NCI-H774 (cell line): ENCODE results near the gene ARPIN.
"Not testable (repeated sequence)": the region's sequence is repeated elsewhere in the genome, so short reads cannot be mapped to it uniquely, and the experiment has no call there.

Experiments used
- DNase-seq: peaks from one replicate; lab custom pipeline; 2025; lab: John Stamatoyannopoulos, UW

The ARPIN gene

DNA sequence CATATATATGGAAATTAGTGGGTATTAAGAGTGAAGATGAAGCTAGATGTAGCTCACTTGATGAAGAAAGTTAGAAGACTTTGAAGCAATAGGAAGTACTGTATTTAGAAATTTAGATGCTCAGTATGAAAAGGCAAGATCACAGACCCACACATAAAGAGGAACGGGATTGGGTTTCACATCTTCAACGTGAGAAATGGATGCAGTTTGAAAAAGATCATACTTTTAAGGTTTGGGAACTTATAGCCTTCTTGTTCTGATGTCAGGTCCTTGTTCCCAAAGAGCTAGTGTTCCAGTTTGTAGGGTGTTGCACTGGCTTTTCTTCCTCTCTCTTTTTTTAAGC is 35.7 kb downstream of the ARPIN start:
- DNase-seq: no peak

- no peak for DNase-seq
These were observed 36.2 kb downstream of the ARPIN start for GRCh38 chr15:89876396-89877082.

DNA sequence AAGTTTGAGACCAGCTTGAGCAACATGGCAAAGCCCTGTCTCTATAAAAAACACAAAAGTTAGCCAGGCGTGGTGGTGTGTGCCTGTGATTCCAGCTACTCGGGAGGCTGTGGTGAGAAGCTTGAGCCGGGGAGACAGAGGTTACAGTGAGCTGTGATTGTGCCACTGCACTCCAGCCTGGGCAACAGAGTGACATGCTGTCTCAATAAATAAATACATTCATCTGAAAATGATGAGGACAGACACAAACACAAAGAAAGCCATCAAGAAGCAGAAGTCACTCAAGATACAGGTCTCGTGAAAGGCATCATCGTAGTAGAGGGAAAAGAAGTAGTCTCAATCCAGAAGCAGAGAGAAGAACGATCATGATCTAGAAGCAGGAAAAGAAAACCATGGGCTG is 37.0 kb downstream of the ARPIN start:
- no peak for DNase-seq

DNA sequence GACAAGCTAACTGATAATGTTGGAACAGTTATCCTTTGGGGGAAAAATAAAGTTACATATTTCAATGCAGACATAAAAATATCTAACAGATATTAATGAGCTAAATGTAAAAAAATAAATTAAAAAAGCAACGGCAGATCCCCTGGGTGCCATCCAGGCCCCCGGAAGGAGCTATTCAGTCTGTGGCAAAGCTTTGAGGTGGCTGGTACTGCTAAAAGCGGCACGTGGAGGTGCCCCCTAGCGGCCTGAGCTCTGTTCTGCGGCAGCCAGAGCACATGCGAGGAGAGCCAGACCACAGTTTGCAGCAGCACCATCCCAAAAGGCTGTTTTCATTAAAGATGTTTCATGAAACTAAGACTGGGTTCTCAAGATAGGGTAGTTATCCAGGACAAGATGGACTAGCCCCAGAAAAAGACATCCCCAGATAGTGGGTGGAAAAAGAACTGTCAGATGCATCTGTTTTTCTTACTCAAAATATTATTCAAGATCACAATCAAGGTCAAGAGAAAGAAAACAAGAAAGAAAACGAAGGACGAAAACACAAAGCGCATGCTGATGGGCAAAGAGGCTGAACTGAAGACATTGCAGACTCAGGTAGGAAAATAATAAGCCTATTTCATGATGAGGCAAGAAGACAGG is 37.7 kb downstream of the ARPIN start:
- peak; percentile 55 for DNase-seq

- no peak for DNase-seq
These were observed 42.0 kb downstream of the ARPIN start for GRCh38 chr15:89870688-89871288.

DNA sequence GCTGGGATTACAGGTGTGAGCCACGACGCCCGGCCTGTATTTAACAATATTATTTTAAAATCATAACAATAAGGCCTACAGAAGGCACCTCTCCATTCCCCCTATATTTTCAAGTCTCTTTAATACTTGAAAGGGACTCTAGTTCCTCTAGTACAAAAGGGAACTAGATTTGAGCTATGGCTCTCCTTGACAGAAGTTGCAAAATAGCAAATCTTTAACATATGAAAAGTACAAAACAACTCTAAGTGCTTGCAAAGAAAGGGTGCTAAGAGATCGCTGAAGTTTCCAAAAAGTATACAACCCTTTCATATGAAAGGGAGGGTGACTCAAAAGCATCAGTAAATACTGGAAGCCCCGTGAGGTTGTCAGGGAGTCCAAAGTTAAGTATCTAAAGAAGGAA is 42.7 kb downstream of the ARPIN start:
- no peak for DNase-seq

DNA sequence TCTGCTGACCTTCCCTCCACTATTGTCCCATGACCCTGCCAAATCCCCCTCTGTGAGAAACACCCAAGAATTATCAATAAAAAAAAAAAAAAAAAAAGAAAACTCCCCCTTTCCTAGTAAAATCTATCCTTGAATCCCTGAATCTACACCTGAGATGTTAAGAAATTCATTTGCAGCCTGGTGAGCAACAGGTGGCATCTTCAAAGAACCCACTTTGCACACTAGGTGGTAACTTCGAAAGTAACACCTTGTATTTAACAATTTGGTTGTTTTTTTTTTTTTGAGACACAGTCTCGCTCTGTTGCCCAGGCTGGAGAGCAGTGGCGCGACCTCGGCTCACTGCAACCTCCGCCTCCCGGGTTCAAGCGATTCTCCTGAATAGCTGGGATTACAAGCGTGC is 43.3 kb downstream of the ARPIN start:
- DNase-seq: not testable (repeated sequence)

- no peak for DNase-seq
These were observed 47.6 kb downstream of the ARPIN start for GRCh38 chr15:89864958-89865739.

DNA sequence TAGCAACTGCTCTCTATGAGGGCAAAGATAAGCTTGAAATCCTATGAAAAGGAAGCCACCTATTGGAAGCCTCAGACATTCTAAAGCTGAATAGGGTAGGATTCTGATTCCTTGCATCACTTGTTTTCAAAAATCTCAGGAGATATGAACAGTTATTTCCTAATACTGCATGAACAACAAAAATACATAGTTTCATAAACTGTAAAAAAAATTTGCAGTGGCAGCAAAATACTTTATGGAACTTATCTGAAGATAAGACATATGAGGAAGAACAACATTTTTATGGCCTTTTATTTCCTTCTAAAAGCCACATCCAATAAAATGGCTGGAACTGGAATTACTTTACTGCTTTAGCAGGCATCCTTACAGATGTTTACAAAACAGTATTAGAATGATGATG is 48.8 kb downstream of the ARPIN start:
- no peak for DNase-seq

DNA sequence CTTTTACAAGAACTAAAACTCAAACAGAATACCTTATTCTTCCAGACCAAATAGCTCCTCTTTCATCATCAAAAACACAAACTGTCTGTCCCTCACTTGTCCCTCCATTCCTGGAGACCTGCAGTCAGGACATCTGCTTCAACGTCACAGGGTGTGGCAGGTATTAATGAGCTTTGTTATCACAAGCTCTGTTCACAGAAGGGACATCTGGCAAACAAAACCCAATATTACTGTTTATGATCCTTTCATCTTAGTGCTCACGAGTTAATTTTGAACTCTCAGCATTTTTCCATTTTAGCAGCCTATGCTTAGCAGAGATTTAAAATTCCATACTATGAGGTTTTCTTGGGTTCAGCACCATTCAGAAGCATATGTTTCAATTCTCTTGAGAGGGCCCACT is 51.9 kb downstream of the ARPIN start:
- DNase-seq: no peak

DNA sequence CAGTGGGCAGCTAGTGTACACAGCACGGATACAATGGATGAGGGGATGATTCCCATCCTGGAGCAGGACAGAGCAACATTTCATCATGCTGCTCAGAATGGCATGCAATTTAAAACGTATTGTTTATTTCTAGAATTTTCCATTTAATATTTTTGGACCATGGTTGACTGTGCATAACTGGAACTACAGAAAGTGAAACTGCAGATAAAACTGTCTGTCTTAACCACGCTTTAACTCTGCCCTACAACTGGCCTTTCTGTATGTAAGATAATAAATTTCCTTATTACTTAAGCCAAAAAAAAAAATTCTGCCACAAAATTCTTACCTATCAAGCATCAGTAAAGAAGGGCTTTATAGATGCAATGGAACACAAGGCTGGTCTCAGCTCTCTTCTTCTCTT is 52.3 kb downstream of the ARPIN start:
- DNase-seq: no peak

DNA sequence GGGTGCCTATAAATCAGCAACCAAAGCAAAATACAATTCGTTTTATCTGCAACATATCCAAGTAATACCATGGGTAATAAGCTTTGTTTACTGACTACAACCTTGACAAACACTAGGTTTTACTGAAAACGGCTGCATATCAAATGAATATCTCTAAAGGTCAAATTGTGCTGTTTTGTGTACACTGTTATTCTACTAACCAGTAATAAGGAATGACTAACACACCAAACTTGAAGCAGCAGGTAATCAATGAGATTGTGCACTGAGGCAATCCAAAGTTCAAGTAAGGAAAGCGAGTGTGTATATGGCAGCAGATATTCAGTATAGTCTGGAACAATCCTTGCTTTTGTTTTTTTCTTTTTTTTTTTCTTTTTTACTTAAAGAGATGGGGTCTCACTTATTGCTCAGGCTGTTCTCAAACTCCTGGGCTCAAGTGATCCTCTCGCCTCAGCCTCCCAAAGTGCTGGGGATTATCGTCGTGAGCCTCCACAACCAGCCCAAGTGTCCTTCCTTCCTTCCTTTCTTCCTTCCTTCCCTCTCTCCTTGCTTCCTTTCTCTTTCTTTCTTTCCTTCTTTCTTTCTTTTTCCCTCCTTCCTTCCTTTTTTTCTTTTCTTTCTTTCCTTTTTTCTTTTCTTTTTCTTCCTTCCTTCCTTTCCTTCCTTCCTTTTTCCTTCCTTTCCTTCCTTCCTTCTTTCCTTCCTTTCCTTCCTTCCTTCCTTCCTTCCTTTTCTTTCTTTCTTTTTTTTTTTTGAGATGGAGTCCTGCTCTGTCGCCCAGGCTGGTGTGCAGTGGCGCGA is 53.9 kb downstream of the ARPIN start:
- DNase-seq: no peak

DNA sequence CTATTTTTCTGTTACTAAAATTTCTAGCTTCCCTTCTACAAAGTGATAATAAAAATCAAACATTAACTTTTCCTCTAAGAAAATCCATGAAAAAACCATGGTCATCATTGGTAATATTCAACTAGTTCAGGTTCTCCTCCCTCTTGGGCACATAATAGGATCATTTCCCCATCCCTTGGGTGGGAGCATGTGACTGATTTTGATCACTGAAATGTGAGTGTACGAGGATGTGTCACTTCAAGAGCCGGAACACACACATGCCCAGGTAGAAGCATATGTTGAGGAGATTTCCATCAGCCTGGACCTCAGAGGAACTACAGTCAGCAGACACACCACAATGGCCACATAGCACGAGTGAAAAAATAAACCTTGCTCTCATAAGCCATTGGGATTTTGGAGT is 55.1 kb downstream of the ARPIN start:
- DNase-seq: no peak

GRCh38 chr15:89855948-89856347 is 56.8 kb downstream of the ARPIN start:
- no peak for DNase-seq

- not testable (repeated sequence) for DNase-seq
These were observed 57.9 kb downstream of the ARPIN start for GRCh38 chr15:89854863-89855262.

DNA sequence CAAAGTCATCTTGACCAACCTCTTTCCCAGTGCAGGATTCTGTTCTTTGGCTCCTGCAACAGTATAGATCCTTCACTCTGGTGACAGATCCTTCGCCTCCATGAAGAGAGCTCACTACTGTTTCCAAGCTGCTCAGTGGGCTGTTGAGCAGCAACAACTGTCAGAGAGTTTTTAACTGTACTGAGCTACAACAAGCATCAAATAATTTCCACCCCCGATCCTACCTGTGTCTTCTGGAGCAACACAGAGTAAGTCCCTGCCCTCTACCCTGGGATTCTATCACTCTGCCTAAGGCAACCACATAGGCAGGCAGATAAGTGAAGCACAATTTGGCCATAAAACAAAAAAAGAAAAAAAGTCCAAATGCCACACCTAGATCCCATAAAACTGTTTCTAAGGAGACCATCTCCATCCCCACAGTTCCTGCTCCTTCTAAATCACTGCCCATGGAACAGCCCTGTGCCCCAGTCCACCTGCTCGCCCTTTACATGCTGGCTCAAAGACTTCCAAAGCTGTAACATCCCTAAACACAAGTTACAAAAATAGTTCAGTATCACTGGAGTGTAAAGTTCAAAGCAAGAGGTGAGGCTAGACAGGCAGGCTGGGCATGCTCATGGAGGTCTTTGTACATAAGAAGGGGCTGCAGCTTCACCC is 60.3 kb downstream of the ARPIN start:
- DNase-seq: no peak

- no peak for DNase-seq
These were observed 60.9 kb downstream of the ARPIN start for GRCh38 chr15:89851673-89852341.

GRCh38 chr15:89848970-89849292 is 63.8 kb downstream of the ARPIN start:
- DNase-seq: no peak

GRCh38 chr15:89847101-89847500 is 65.7 kb downstream of the ARPIN start:
- no peak for DNase-seq

DNA sequence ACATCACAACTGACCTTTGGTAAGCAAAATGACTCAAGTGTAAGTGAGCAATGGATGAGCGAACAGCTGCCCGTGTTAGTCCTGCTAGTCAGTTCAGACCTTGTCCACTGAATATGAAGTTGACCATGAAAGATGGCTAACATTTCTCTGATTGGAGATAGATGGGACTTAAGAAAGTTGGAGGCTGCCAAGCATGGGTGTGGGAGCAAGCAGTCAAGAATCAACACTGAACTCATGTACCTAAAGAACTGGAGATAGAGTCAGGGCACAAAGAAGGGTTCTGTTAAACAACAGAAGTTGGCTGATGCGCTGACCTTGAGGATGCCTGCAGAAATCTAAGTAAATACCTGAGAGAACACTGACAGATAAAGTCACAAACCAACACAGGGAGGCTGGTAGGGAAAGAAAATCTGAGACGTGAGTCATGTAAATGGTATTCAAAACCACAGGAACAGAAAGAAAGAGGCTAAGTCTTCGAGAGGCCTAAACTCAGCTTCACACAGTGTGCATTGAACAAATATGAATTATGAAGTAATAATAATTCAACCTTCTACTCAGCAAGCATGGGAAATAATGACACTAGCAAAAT is 67.4 kb downstream of the ARPIN start:
- DNase-seq: no peak
